Activated CD8-positive, alpha-beta T cell treated with anti-CD3 and anti-CD28 coated beads, Interleukin-2, amount 10 ng/mL, durations not matched to agents 7 days and 5 days (primary cell): Measurements from ENCODE around the gene RASA2. TPM values are rescaled to one million over a fixed set of nuclear protein-coding genes. Genes with fewer than 3 reads are reported as not detected.
"Not testable (repeated sequence)": the region's sequence is repeated elsewhere in the genome, so short reads cannot be mapped to it uniquely, and the experiment has no call there.

ENCODE experiments used
- ATAC-seq: fragments of 150-1000 bp; cut with Tn5 transposase; one replicate; pipeline ENCODE4 v1.10.0; 2021; ENCODE audit warnings: moderate library complexity
- CTCF ChIA-PET: fragments of 350-600 bp; sonication (Branson Sonifier 250); formaldehyde crosslinking; loops from one replicate; lab custom pipeline; 2021; ENCODE audit warnings: antibody characterized with exemption; lab: Charles Lee
- POLR2A ChIA-PET: fragments of 350-600 bp; sonication (Branson Sonifier 250); formaldehyde crosslinking; loops from one replicate; lab custom pipeline; 2021; ENCODE audit warnings: antibody characterized with exemption; lab: Charles Lee
- DNase-seq: peaks from one replicate; pipeline ENCODE4 v3.0.0-alpha.2; 2020
- H3K27ac Mint-ChIP-seq: one replicate; pipeline ENCODE4 v1.8.0; 2021; ENCODE audit warnings: mild to moderate bottlenecking, mixed read lengths
- H3K27me3 Mint-ChIP-seq: one replicate; pipeline ENCODE4 v1.8.0; 2021; ENCODE audit warnings: low read depth, mixed read lengths
- H3K36me3 Mint-ChIP-seq: one replicate; pipeline ENCODE4 v1.8.0; 2021; ENCODE audit warnings: low read depth, mixed read lengths
- H3K4me1 Mint-ChIP-seq: one replicate; pipeline ENCODE4 v1.8.0; 2021; ENCODE audit warnings: low read depth, mixed read lengths
- H3K4me3 Mint-ChIP-seq: one replicate; pipeline ENCODE4 v1.8.0; 2021; ENCODE audit warnings: mild to moderate bottlenecking, mixed read lengths
- H3K9me3 Mint-ChIP-seq: one replicate; pipeline ENCODE4 v1.8.0; 2022; ENCODE audit warnings: mixed read lengths; ENCODE audit not compliant: insufficient read depth
- total RNA-seq, 2 experiments: library from RNA; stranded (reverse); gene quantifications; one replicate each; pipeline ENCODE4 v1.2.3, GENCODE V29; 2021

RASA2 gene
- total RNA-seq, 2 experiments from 2014 or later, result 56.8 to 60.2 TPM

DNA sequence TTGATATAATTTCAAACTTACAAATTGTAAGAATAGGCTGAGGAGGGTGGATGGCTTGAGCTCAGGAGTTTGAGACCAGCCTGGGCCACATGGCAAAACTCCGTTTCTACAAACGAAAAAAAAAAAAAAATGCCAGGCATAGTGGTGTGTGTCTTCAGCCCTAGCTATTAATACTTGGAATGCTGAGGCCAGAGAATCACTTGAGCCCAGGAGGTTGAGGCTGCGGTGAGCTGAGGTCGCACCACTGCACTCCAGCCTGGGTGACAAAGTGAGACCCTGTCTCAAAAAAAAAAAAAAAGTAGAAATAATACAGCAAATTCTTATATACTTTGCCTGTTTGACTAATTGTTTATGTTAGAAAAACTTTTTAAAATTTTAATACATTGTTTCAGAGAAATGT lies 10.8 kb downstream of the RASA2 start:
- not testable (repeated sequence) for ATAC-seq, H3K27me3 Mint-ChIP-seq, H3K27ac Mint-ChIP-seq, H3K4me3 Mint-ChIP-seq, DNase-seq
- POLR2A ChIA-PET, result interaction anchor here (1.1 to 4.7 kb wide), 2 partner anchors 10 to 55 kb away, joined by 6 to 105 read pairs; partner anchors contain the start of gene RASA2
- H3K9me3 Mint-ChIP-seq, result peaks cover 11% of the 10 kb centered on the region
- H3K36me3 Mint-ChIP-seq, result peaks cover 76% of the 10 kb centered on the region
- CTCF ChIA-PET, result interaction anchor here (1.0 to 3.4 kb wide), 2 partner anchors 18 to 55 kb away, joined by 3 to 9 read pairs; no protein-coding TSS in a partner anchor
- H3K4me1 Mint-ChIP-seq, result peaks cover 88% of the 10 kb centered on the region

DNA sequence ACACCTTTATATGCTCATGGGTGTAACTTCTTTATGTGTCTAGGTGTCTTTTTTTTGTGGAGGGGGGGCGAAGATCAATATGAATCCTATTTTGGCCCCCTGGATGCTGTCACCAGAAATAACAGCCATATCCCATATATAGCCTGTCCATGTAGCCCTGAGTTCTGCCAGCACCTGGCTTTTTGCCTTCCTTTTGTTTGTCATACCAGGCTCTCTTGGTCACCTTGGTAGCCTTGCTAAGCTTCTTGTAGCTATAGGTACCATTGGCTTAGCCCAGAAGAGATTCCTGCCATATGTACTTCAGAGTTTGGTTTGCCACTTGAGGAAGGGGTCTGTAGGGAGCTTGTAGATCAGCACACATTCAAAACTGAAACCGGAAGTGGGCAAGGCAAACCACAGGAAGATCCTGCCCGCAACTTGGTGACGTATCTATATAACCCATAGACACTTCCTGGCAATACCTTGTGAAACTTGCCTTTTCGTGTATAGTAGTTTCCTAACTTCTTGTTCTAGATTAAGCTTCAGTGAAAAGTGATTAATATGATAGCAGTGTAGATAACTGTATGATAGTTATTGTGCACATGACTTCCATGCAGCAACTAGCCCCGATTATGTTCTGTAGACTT lies 11.9 kb downstream of the RASA2 start:
- Mint-ChIP-seq H3K9me3 (peaks cover 11% of the 10 kb centered on the region), H3K4me3 (peak overlapping the region; percentile 73), H3K4me1 (peaks cover 78% of the 10 kb centered on the region), H3K27me3 (no peaks in the 10 kb centered on the region), H3K27ac (peak overlapping the region; percentile 95), H3K36me3 (peaks cover 67% of the 10 kb centered on the region)
- ChIA-PET POLR2A (interaction anchor here (0.6 to 4.7 kb wide), 9 partner anchors 7 to 187 kb away, joined by 3 to 105 read pairs (median 4); partner anchors contain the start of gene RASA2), CTCF (interaction anchor here (0.9 to 3.4 kb wide), 9 partner anchors 10 to 62 kb away, joined by 3 to 23 read pairs (median 4); no protein-coding TSS in a partner anchor)
- ATAC-seq, result peak; percentile 85
- peak; percentile 96 for DNase-seq

DNA sequence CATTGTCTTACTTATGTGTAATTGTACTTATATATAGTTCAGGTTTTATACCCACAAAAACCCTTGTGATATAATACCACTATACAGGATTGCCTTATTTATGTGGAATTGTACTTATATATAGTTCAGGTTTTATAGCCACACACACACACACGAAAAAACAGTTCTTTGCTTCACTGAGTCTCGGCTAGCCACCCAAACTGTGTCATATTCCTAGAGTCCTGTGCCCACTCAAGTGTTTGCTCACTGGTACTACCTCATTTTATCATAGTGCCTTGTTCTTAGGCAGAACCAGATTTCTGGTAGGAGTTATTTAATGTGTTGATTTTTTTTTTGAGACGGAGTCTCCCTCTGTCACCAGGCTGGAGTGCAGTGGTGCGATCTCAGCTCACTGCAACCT lies 12.5 kb downstream of the RASA2 start:
- H3K36me3 Mint-ChIP-seq, result peaks cover 62% of the 10 kb centered on the region

DNA sequence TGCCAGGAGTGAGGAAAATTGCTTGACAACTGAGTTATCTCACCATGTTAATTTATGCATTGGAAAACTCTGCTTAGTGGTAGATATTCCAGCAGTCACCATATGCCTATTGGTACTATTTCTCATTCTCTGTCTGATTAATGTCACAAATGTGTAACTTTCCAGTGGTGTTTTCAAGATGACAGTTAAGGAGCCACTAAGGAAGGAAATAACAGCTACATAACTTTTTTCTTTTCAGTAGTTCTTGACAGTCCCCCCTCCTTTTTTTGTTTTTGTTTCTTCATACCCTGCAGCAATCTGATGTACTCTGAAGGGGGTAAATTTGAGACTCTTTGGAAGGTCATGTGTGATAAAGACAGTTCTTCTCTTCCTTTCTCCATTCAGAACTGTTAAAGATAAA lies 13.1 kb downstream of the RASA2 start:
- ATAC-seq (no peak), DNase-seq (no peak)
- peaks cover 7% of the 10 kb centered on the region for H3K9me3 Mint-ChIP-seq
- H3K27ac Mint-ChIP-seq, result peak overlapping the region; percentile 95
- H3K27me3 Mint-ChIP-seq, result no peaks in the 10 kb centered on the region
- H3K36me3 Mint-ChIP-seq, result peaks cover 57% of the 10 kb centered on the region
- ChIA-PET CTCF (interaction anchor here (1.3 to 3.4 kb wide), 6 partner anchors 12 to 139 kb away, joined by 3 to 23 read pairs (median 8); no protein-coding TSS in a partner anchor), POLR2A (interaction anchor here (1.5 to 4.7 kb wide), 2 partner anchors 9 to 13 kb away, joined by 5 to 105 read pairs; partner anchors contain the start of gene RASA2)
- peaks cover 67% of the 10 kb centered on the region for H3K4me1 Mint-ChIP-seq
- peak overlapping the region; percentile 73 for H3K4me3 Mint-ChIP-seq

More for the DNA sequence above, 12.5 kb downstream of the RASA2 start:
- H3K4me1 Mint-ChIP-seq, result peaks cover 74% of the 10 kb centered on the region
- POLR2A ChIA-PET, result interaction anchor here (0.6 to 4.7 kb wide), 9 partner anchors 8 to 188 kb away, joined by 3 to 105 read pairs (median 4); partner anchors contain the start of gene RASA2
- ATAC-seq (peak; percentile 33), DNase-seq (no peak)
- H3K4me3 Mint-ChIP-seq, result peak overlapping the region; percentile 73
- peaks cover 11% of the 10 kb centered on the region for H3K9me3 Mint-ChIP-seq
- CTCF ChIA-PET, result interaction anchor here (0.9 to 3.4 kb wide), 9 partner anchors 11 to 139 kb away, joined by 3 to 23 read pairs (median 4); no protein-coding TSS in a partner anchor
- peak overlapping the region; percentile 95 for H3K27ac Mint-ChIP-seq
- H3K27me3 Mint-ChIP-seq, result no peaks in the 10 kb centered on the region

DNA sequence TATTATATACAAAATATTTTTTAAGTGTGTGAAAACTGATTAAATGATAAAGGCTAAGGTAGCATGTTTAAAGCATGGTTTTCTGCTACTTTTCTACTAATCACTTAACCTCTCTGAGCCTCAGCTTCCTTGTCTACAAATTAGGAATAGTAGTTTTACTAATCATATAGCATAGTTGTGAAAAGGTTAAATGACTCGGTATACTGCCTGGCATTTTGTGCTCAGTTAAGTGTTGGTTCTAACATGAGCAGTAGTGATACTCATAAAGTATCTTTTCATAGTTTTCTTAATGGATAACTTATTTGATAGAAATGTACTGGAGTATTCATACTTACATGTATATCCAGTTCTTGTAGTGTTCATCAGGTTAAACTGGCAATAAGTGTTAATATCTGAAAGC lies 13.6 kb downstream of the RASA2 start:
- Mint-ChIP-seq H3K27ac (peak overlapping the region; percentile 15), H3K4me3 (peak overlapping the region; percentile 73), H3K27me3 (no peaks in the 10 kb centered on the region), H3K36me3 (peaks cover 52% of the 10 kb centered on the region), H3K9me3 (peaks cover 4% of the 10 kb centered on the region), H3K4me1 (peaks cover 63% of the 10 kb centered on the region)
- no peak for DNase-seq
- ATAC-seq, result no peak
- CTCF ChIA-PET, result interaction anchor here (1.3 to 3.4 kb wide), 6 partner anchors 12 to 140 kb away, joined by 3 to 23 read pairs (median 8); no protein-coding TSS in a partner anchor
- POLR2A ChIA-PET, result interaction anchor here (1.5 to 4.7 kb wide), 2 partner anchors 9 to 13 kb away, joined by 5 to 105 read pairs; partner anchors contain the start of gene RASA2

DNA sequence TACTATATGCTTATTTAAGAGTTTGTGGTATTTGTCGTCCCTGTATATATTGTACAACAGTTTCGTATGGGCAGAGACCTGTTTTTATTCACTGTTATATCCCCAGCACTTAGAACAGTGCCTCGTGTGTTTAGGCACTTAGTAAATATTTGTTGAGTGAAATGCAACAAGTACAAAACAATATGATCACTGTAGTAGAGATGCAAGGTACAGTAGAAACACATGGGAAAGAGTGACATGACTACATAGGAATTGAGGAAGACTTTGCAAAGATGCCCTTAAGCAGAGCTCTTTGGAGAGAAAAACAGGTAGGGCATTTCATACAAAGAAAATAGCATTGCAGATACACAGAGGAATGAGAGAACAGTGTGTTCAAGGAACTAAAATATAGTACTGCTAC lies 18.3 kb downstream of the RASA2 start:
- H3K36me3 Mint-ChIP-seq, result peaks cover 36% of the 10 kb centered on the region
- ATAC-seq (no peak), DNase-seq (no peak)
- no peaks in the 10 kb centered on the region for H3K27me3 Mint-ChIP-seq
- ChIA-PET CTCF (no interaction called here), POLR2A (no interaction called here)
- peaks cover 3% of the 10 kb centered on the region for H3K9me3 Mint-ChIP-seq
- no peak overlapping the region for H3K4me3 Mint-ChIP-seq
- peaks cover 44% of the 10 kb centered on the region for H3K4me1 Mint-ChIP-seq
- H3K27ac Mint-ChIP-seq, result no peak overlapping the region

DNA sequence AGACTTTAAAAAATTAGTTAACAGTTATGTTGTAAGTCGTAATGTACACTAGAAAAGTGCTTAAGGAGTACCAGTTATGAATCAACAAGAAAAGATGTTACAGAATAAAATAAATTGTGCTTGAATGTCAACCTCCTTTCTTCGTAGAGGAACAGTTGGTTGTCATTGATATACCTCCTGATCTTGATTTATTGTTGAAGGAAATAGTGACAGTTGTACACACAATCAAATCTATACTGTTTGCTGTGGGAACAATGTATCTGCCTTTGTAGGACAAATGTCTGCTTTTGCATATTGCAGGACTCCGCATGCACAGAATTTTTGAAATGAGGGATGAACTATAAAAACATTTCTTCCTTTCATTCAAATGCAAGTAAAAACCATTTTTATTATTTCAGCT lies 19.2 kb downstream of the RASA2 start:
- H3K27ac Mint-ChIP-seq, result no peak overlapping the region

DNA sequence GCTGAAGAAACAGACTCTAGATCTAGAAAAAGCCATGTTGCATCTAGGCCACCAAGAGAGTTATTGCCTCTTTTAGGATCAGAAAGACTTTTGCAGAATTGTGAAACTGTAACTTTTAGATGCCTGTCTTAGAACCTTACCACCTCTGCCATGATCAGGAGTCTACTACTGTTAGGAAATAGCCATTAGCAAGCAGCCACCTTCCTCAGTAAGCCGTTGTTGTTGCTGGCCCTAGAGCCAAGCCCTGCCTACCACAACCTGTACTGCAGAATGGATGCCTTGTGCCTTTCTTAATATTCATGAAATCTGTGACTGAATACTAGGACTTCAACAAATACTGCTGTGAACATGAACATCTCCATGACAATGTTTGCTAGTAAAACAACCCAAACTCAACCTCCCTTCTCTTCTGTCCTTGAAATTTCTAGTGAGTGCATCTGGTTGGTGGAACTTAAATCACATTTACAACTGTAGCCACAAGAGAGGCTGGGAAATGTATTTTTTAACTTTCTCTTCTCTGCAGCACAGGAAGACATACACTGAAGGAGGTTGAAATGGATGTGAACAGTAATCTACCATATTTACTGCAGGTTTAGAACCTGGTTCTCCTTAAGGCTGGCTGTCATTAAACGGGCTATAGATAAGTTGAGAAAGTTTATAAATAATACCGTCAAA lies 20.7 kb downstream of the RASA2 start:
- Mint-ChIP-seq H3K4me3 (no peak overlapping the region), H3K4me1 (peaks cover 43% of the 10 kb centered on the region), H3K27ac (peak overlapping the region; percentile 35), H3K27me3 (no peaks in the 10 kb centered on the region), H3K36me3 (peaks cover 44% of the 10 kb centered on the region), H3K9me3 (peaks cover 10% of the 10 kb centered on the region)
- ATAC-seq (peak; percentile 65), DNase-seq (no peak)
- POLR2A ChIA-PET, result interaction anchor here (0.8 kb wide), 1 partner anchor 9 kb away, joined by 3 read pairs; no protein-coding TSS in a partner anchor
- CTCF ChIA-PET, result interaction anchor here (2.6 kb wide), 1 partner anchor 53 kb away, joined by 5 read pairs; no protein-coding TSS in a partner anchor

More for the DNA sequence above, 19.2 kb downstream of the RASA2 start:
- CTCF ChIA-PET, result interaction anchor here (2.6 kb wide), 1 partner anchor 55 kb away, joined by 5 read pairs; no protein-coding TSS in a partner anchor
- peaks cover 10% of the 10 kb centered on the region for H3K9me3 Mint-ChIP-seq
- no peak for DNase-seq
- no peak for ATAC-seq
- POLR2A ChIA-PET, result no interaction called here
- H3K4me1 Mint-ChIP-seq, result peaks cover 45% of the 10 kb centered on the region
- H3K4me3 Mint-ChIP-seq, result no peak overlapping the region
- no peaks in the 10 kb centered on the region for H3K27me3 Mint-ChIP-seq
- peaks cover 41% of the 10 kb centered on the region for H3K36me3 Mint-ChIP-seq

DNA sequence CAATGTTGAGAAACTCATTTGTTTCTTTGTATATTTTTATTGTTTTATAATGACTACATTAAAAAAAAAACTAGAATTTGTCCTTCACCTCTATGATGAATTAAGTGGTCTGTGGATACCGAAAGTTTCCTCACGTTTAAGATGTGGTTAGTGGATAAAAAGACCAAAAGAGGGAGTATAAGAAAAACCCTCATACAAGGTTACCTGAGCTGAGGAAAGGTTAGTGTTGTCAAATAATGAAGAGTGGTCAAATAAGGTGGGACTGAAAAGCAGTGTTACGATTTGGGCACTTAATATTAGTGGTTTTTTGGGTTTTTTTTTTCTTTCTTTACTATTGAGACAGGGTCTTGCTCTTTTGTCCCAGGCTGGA lies 21.2 kb downstream of the RASA2 start:
- Mint-ChIP-seq H3K27ac (no peak overlapping the region), H3K4me3 (peak overlapping the region; percentile 3), H3K9me3 (peaks cover 10% of the 10 kb centered on the region), H3K27me3 (no peaks in the 10 kb centered on the region), H3K4me1 (peaks cover 43% of the 10 kb centered on the region), H3K36me3 (peaks cover 49% of the 10 kb centered on the region)
- ChIA-PET POLR2A (no interaction called here), CTCF (interaction anchor here (2.6 kb wide), 1 partner anchor 53 kb away, joined by 5 read pairs; no protein-coding TSS in a partner anchor)
- ATAC-seq (peak; percentile 52), DNase-seq (no peak)

DNA sequence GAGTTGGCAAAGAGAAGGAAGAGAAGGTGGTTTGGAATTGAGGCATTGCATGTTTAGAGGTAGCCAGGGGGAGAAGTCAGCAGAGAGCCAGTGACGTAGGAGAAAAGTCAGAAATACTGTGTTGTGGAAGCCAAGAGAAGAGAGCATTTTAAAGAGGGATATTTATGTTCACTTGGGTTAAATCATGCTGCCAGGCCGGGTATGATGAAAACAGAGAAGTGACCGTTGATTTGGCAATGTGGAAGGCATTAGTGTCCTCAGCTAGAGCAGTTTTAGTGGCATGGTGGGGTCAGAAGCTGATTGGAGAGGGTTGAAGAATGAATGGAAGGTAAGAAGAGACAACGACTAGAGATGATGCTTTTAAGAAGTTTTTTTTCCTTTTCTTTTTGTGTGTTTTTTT lies 24.5 kb downstream of the RASA2 start:
- ATAC-seq (no peak), DNase-seq (no peak)
- Mint-ChIP-seq H3K9me3 (peaks cover 12% of the 10 kb centered on the region), H3K4me3 (no peak overlapping the region), H3K36me3 (peaks cover 75% of the 10 kb centered on the region), H3K27ac (no peak overlapping the region), H3K27me3 (no peaks in the 10 kb centered on the region), H3K4me1 (peaks cover 43% of the 10 kb centered on the region)
- CTCF ChIA-PET, result no interaction called here
- POLR2A ChIA-PET, result no interaction called here

DNA sequence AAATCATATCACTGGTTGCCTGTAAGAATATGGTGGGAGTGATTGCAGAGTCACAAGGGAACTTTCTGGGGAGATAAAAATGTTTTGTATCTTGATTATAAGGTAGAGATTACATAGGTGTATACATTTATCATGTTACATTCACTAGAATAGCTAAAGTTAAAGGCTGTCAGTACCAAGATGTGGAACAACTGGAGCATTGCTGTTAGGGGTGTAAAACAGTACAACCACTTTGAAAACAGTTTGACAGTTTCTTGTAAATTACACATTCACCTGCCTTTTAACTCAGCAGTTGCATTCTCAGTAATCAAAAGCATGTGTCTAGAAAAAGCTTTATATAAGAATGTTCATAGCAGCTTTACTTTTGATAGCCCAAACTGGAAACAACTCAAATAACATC lies 27.6 kb downstream of the RASA2 start:
- H3K4me3 Mint-ChIP-seq, result no peak overlapping the region
- peaks cover 18% of the 10 kb centered on the region for H3K9me3 Mint-ChIP-seq
- ChIA-PET CTCF (interaction anchor here (0.8 to 1.8 kb wide), 9 partner anchors 9 to 54 kb away, joined by 3 to 7 read pairs (median 3); no protein-coding TSS in a partner anchor), POLR2A (interaction anchor here (0.9 to 1.3 kb wide), 2 partner anchors 11 to 26 kb away, joined by 5 to 7 read pairs; no protein-coding TSS in a partner anchor)
- no peaks in the 10 kb centered on the region for H3K27me3 Mint-ChIP-seq
- H3K36me3 Mint-ChIP-seq, result peaks cover 87% of the 10 kb centered on the region
- H3K4me1 Mint-ChIP-seq, result peaks cover 30% of the 10 kb centered on the region
- ATAC-seq (no peak), DNase-seq (no peak)
- H3K27ac Mint-ChIP-seq, result no peak overlapping the region
